Psoas muscle (tissue), 8 donors: ENCODE measurements around the gene CGB5. TPM values are rescaled to one million over a fixed set of nuclear protein-coding genes. Genes with fewer than 3 reads are reported as not detected.

Source experiments
- ATAC-seq, 4 donors: fragments of 200-7000 bp; cut with Tn5 transposase; one replicate each; pipeline ENCODE4 v1.9.1; 2020; ENCODE audit warnings: moderate library complexity in 3 of 4, mild to moderate bottlenecking in 2 of 4
- DNase-seq, 2 donors: peaks; one replicate each; pipeline ENCODE4 v3.0.0-alpha.2; 2020
- H3K27ac ChIP-seq: fragments of 200-600 bp; one replicate; pipeline ENCODE4 v1.8.0; 2022
- H3K27me3 ChIP-seq, 3 donors: fragments of 200-600 bp in 1 of 3; one replicate each; pipeline versions ENCODE4 v1.6.1 to v1.8.0; 2013 to 2022; ENCODE audit warnings: low read length in 2 of 3, mild to moderate bottlenecking in 2 of 3, moderate library complexity in 1 of 3; ENCODE audit not compliant: insufficient read depth in 3 of 3
- H3K36me3 ChIP-seq, 2 donors: fragments of 200-600 bp in 1 of 2; one replicate each; pipeline versions ENCODE4 v1.6.1 to v1.8.0; 2013 to 2022; ENCODE audit warnings: low read depth in 1 of 2, mild to moderate bottlenecking in 1 of 2, moderate library complexity in 1 of 2; ENCODE audit not compliant: insufficient read depth in 1 of 2
- H3K4me1 ChIP-seq: fragments of 200-600 bp; one replicate; pipeline ENCODE4 v1.8.0; 2022
- H3K4me3 ChIP-seq: fragments of 200-600 bp; one replicate; pipeline ENCODE4 v1.8.0; 2022; ENCODE audit warnings: mild to moderate bottlenecking
- H3K9me3 ChIP-seq: fragments of 200-600 bp; one replicate; pipeline ENCODE4 v1.8.0; 2022
- CTCF ChIP-seq: fragments of 200-600 bp; IDR thresholded peaks from one replicate; pipeline ENCODE4 v1.8.0; 2022; ENCODE audit warnings: antibody characterized with exemption
- WGBS, 3 donors: extraction: QIAGEN DNeasy Blood & Tissue Kit; methylation state at CpG; one replicate each; pipeline versions ENCODE4 v1.1.6 to v1.1.7; 2013; 5-methylcytosine and 5-hydroxymethylcytosine counted together
- intact Hi-C, 2 donors: fragments of 100-400 bp; cut with DNase I; formaldehyde crosslinking; loops; one replicate each; pipeline versions ENCODE4 v1.11.0 to v1.14.2; 2022
- polyA plus RNA-seq, 3 donors: library from polyadenylated mRNA; stranded (reverse); fragments of 200-250 nt; gene quantifications; one replicate each; pipeline ENCODE4 v1.2.3, GENCODE V29; 2013
- total RNA-seq, 4 donors: library from RNA; stranded (reverse); fragmentation: NEBNext Ultra II Directional in 2 of 4; extraction: Animal tissue kit (Norgen Biotek cat#: 25700) in 2 of 4; gene quantifications; one replicate each; pipeline versions ENCODE4 v1.2.1 to v1.2.4, GENCODE V29; 2021 to 2023
- donor health status: healthy with polysubstance abuse.
- donor health status: DM: no; HTN: no; CAD: no; lungs with moderate emphysema.
- donor health status: Bipolar disorder and iron deficiency.
- donor health status: healthy.
- donor health status: DM: yes; HTN: yes; CAD: no.
- donor health status: DM: no; HTN: no; CAD: no.
- donor health status: DM: no; HTN: no; CAD: no.
- donor health status: DM: yes; HTN: yes; CAD: no.

Gene CGB5
- total and polyA plus RNA-seq, 7 donors: 0.06 TPM; not detected in 6

GRCh38 chr19:49014123-49014869 lies 29.4 kb upstream of the CGB5 start:
- TF ChIP-seq CTCF: no peak

GRCh38 chr19:49014870-49015255 lies 28.8 kb upstream of the CGB5 start:
- no peak for ATAC-seq
- intact Hi-C loops: loop anchor here in 1 of 2 donors (5.0 kb wide), 1 partner anchor 42 kb away; the partner anchor contains the start of gene CGB7
- TF ChIP-seq CTCF: no peak
- Histone ChIP-seq H3K4me3 (no peak overlapping the region), H3K27me3 (no peaks in the 10 kb centered on the region), H3K27ac (no peak overlapping the region), H3K9me3 (no peaks in the 10 kb centered on the region), H3K36me3 (peaks cover 17 to 57% of the 10 kb centered on the region in 2 donors), H3K4me1 (peaks cover 7% of the 10 kb centered on the region)
- DNase-seq: no peak
- 90 to 95% (median 91%) methylated on average over 18 of the region's 18 CpGs for WGBS, 3 donors

More at GRCh38 chr19:49014123-49014869, 29.4 kb upstream of the CGB5 start:
- Histone ChIP-seq H3K4me3 (no peak overlapping the region), H3K9me3 (no peaks in the 10 kb centered on the region), H3K4me1 (peaks cover 7% of the 10 kb centered on the region), H3K27me3 (no peaks in the 10 kb centered on the region), H3K36me3 (peaks cover 17 to 62% of the 10 kb centered on the region in 2 donors), H3K27ac (no peak overlapping the region)
- ATAC-seq: no peak
- intact Hi-C loops: loop anchor here in 1 of 2 donors (5.0 kb wide), 1 partner anchor 43 kb away; the partner anchor contains the start of gene CGB7
- 88 to 92% (median 90%) methylated on average over 32 of the region's 32 CpGs for WGBS, 3 donors
- no peak for DNase-seq

- no peaks in the 10 kb centered on the region for H3K9me3 ChIP-seq
- no peak overlapping the region for H3K27ac ChIP-seq
- peaks cover 12 to 43% of the 10 kb centered on the region in 2 donors for H3K36me3 ChIP-seq
- WGBS, 3 donors: 90 to 96% (median 94%) methylated on average over 23 to 26 of the region's 29 CpGs
- H3K4me3 ChIP-seq: no peak overlapping the region
- ATAC-seq: no peak
- no peaks in the 10 kb centered on the region for H3K27me3 ChIP-seq
- peaks cover 7% of the 10 kb centered on the region for H3K4me1 ChIP-seq
- no peak for TF ChIP-seq CTCF
- no peak for DNase-seq
- intact Hi-C loops: no loop called here
These were observed 27.4 kb upstream of the CGB5 start for GRCh38 chr19:49016067-49016839.

GRCh38 chr19:49017041-49017665 lies 26.5 kb upstream of the CGB5 start, which contains the start of gene LHB:
Gene LHB (minus strand): TSS chr19:49017091. CDS start chr19:49017081, 10 bp downstream.
- Histone ChIP-seq H3K9me3 (no peaks in the 10 kb centered on the region), H3K36me3 (peaks cover 12 to 34% of the 10 kb centered on the region in 2 donors), H3K4me1 (peaks cover 7% of the 10 kb centered on the region), H3K27me3 (no peaks in the 10 kb centered on the region), H3K27ac (no peak within 1 kb of the TSS), H3K4me3 (peak within 1 kb of the TSS; percentile 66)
- intact Hi-C loops: no loop called here
- DNase-seq (no peak), ATAC-seq (no peak)
- TF ChIP-seq CTCF: no peak
- WGBS, 3 donors: 67 to 69% (median 67%) methylated on average over 16 to 17 of the region's 17 CpGs
